Tibial nerve (tissue), 4 donors: ENCODE measurements around the gene CHST5. TPM values are rescaled to one million over a fixed set of nuclear protein-coding genes. Genes with fewer than 3 reads are reported as not detected.

Experiments
- DNase-seq, 2 donors: peaks; one replicate each; pipeline ENCODE4 v3.0.0-alpha.2; 2019; ENCODE audit warnings: low spot score in 2 of 2
- H3K27ac ChIP-seq, 4 donors: fragments of 200-600 bp; sonication (generic) in 3 of 4; one replicate each; pipeline ENCODE4 v1.5.1; 2017 to 2019; ENCODE audit warnings: mild to moderate bottlenecking in 1 of 4
- H3K27me3 ChIP-seq, 2 donors: fragments of 200-600 bp; sonication (generic) in 1 of 2; one replicate each; pipeline versions ENCODE4 v1.5.1 to v1.6.0; 2017 to 2019
- H3K36me3 ChIP-seq, 3 donors: fragments of 200-600 bp; sonication (generic); one replicate each; pipeline ENCODE4 v1.5.1; 2018 to 2019
- H3K4me1 ChIP-seq, 4 donors: fragments of 200-600 bp; sonication (generic) in 3 of 4; one replicate each; pipeline ENCODE4 v1.5.1; 2017 to 2019
- H3K4me3 ChIP-seq, 4 donors: fragments of 200-600 bp; sonication (generic) in 3 of 4; one replicate each; pipeline ENCODE4 v1.5.1; 2017 to 2019; ENCODE audit warnings: mild to moderate bottlenecking in 1 of 4, moderate library complexity in 1 of 4
- H3K9me3 ChIP-seq, 4 donors: fragments of 200-600 bp; sonication (generic) in 3 of 4; one replicate each; pipeline ENCODE4 v1.5.1; 2017 to 2019
- CTCF ChIP-seq, 5 experiments: fragments of 200-600 bp in 3 of 5; fragments of 450-650 bp in 2 of 5; sonication (generic) in 3 of 5; IDR thresholded peaks; one replicate each; pipeline ENCODE4 v1.5.1; 2016 to 2019; ENCODE audit warnings: antibody characterized with exemption in 5 of 5, mild to moderate bottlenecking in 3 of 5, moderate library complexity in 2 of 5
- EP300 ChIP-seq, 2 donors: sonication (generic); formaldehyde crosslinking; IDR thresholded peaks; one replicate each; pipeline ENCODE4 v1.6.1; 2017; ENCODE audit warnings: antibody characterized with exemption in 2 of 2, mild to moderate bottlenecking in 1 of 2
- POLR2A ChIP-seq, 2 donors: fragments of 450-650 bp; IDR thresholded peaks; one replicate each; pipeline ENCODE4 v1.6.1; 2017; ENCODE audit warnings: antibody characterized with exemption in 2 of 2, mild to moderate bottlenecking in 2 of 2, moderate library complexity in 2 of 2
- WGBS, 2 donors: methylation state at CpG; one replicate each; pipeline ENCODE4 v1.1.5; 2018; 5-methylcytosine and 5-hydroxymethylcytosine counted together
- total RNA-seq, 4 donors: library from RNA; depleted of rRNA; stranded (reverse); fragments of >200 nt; gene quantifications; one replicate each; pipeline ENCODE4 v1.1.0, GENCODE V29; 2016

Gene CHST5
- total RNA-seq, 4 donors from 2014 or later = 0.30 TPM; not detected in 3

- 27 to 28% methylated on average over 10 of the region's 10 CpGs for WGBS, 2 donors
- no peak for TF ChIP-seq CTCF (IDR thresholded peaks at IDR 0.05)
- no peak for TF ChIP-seq EP300 (IDR thresholded peaks at IDR 0.05)
- TF ChIP-seq POLR2A (IDR thresholded peaks at IDR 0.05) = no peak
- Histone ChIP-seq H3K9me3 (no peaks in the 10 kb centered on the region), H3K4me1 (peaks cover 0 to 19% (median 5%) of the 10 kb centered on the region in 4 donors), H3K36me3 (no peaks in the 10 kb centered on the region), H3K4me3 (no peak overlapping the region), H3K27ac (peak overlapping the region in 2 of 4 donors; percentile 23 to 67), H3K27me3 (no peaks in the 10 kb centered on the region)
- DNase-seq = no peak
These were observed 23.9 kb upstream of the CHST5 start for GRCh38 chr16:75559564-75560372.

GRCh38 chr16:75558846-75559401, 23.0 kb upstream of the CHST5 start:
- Histone ChIP-seq H3K4me3 (no peak overlapping the region), H3K36me3 (no peaks in the 10 kb centered on the region), H3K27me3 (no peaks in the 10 kb centered on the region), H3K27ac (peak overlapping the region in 2 of 4 donors; percentile 23 to 67), H3K4me1 (peaks cover 0 to 22% (median 5%) of the 10 kb centered on the region in 4 donors), H3K9me3 (no peaks in the 10 kb centered on the region)
- no peak for DNase-seq
- 85 to 87% methylated on average over 2 of the region's 2 CpGs for WGBS, 2 donors
- TF ChIP-seq POLR2A (IDR thresholded peaks at IDR 0.05) (no peak), EP300 (IDR thresholded peaks at IDR 0.05) (no peak), CTCF (IDR thresholded peaks at IDR 0.05) (no peak)

- 28 to 30% methylated on average over 16 of the region's 16 CpGs for WGBS, 2 donors
- H3K27me3 ChIP-seq = no peaks in the 10 kb centered on the region
- H3K4me3 ChIP-seq = peak overlapping the region; percentile 70 to 95 (median 86)
- TF ChIP-seq POLR2A (IDR thresholded peaks at IDR 0.05) (no peak), CTCF (IDR thresholded peaks at IDR 0.05) (no peak), EP300 (IDR thresholded peaks at IDR 0.05) (no peak)
- H3K36me3 ChIP-seq = no peaks in the 10 kb centered on the region
- no peaks in the 10 kb centered on the region for H3K9me3 ChIP-seq
- H3K27ac ChIP-seq = peak overlapping the region; percentile 70 to 93 (median 82)
- no peak for DNase-seq
- H3K4me1 ChIP-seq = peaks cover 0 to 24% (median 5%) of the 10 kb centered on the region in 4 donors
These were observed 20.6 kb upstream of the CHST5 start for GRCh38 chr16:75556431-75556950.

GRCh38 chr16:75555707-75556430, 20.0 kb upstream of the CHST5 start, which contains the start of gene TMEM231:
TMEM231 (minus strand) TSS chr16:75556252; CDS start chr16:75556209, 43 bp downstream.
- Histone ChIP-seq H3K27me3 (no peaks in the 10 kb centered on the region), H3K36me3 (no peaks in the 10 kb centered on the region), H3K9me3 (no peaks in the 10 kb centered on the region), H3K27ac (peak within 1 kb of the TSS; percentile 70 to 93 (median 82)), H3K4me1 (peaks cover 0 to 24% (median 5%) of the 10 kb centered on the region in 4 donors), H3K4me3 (peak within 1 kb of the TSS; percentile 70 to 95 (median 86))
- WGBS, 2 donors = 0 to 1% methylated on average over 18 to 71 of the region's 75 CpGs
- peak; percentile 97 for DNase-seq
- TF ChIP-seq POLR2A (IDR thresholded peaks at IDR 0.05) = peak in 1 of 2 donors; percentile 69
- TF ChIP-seq EP300 (IDR thresholded peaks at IDR 0.05) = peak in 1 of 2 donors; percentile 83
- no peak for TF ChIP-seq CTCF (IDR thresholded peaks at IDR 0.05)
